Body of pancreas (tissue), 4 donors: ENCODE results near the gene HS1BP3.

Experiments
- CTCF ChIP-seq, 7 experiments: fragments of 450-650 bp in 4 of 7; fragments of 200-600 bp in 3 of 7; sonication (generic) in 3 of 7; IDR thresholded peaks; one replicate each; pipeline ENCODE4 v1.5.1; 2016 to 2019; ENCODE audit warnings: antibody characterized with exemption in 7 of 7
- POLR2A ChIP-seq, 3 donors: fragments of 450-650 bp; IDR thresholded peaks; one replicate each; pipeline ENCODE4 v1.6.1; 2016; ENCODE audit warnings: antibody characterized with exemption in 3 of 3, mild to moderate bottlenecking in 2 of 3

- TF ChIP-seq CTCF (IDR thresholded peaks at IDR 0.05) (peak; percentile 88 to 97 (median 94)), POLR2A (IDR thresholded peaks at IDR 0.05) (no peak)
These were observed 8.6 kb downstream of the HS1BP3 start for GRCh38 chr2:20642055-20642971.
